ENCODE results near the gene CERK. TPM values are rescaled to one million over a fixed set of nuclear protein-coding genes. Genes with fewer than 3 reads are reported as not detected.

The CERK gene
- total RNA-seq, 4 donors from 2014 or later: 14.6 to 34.0 (median 26.6) TPM

DNA sequence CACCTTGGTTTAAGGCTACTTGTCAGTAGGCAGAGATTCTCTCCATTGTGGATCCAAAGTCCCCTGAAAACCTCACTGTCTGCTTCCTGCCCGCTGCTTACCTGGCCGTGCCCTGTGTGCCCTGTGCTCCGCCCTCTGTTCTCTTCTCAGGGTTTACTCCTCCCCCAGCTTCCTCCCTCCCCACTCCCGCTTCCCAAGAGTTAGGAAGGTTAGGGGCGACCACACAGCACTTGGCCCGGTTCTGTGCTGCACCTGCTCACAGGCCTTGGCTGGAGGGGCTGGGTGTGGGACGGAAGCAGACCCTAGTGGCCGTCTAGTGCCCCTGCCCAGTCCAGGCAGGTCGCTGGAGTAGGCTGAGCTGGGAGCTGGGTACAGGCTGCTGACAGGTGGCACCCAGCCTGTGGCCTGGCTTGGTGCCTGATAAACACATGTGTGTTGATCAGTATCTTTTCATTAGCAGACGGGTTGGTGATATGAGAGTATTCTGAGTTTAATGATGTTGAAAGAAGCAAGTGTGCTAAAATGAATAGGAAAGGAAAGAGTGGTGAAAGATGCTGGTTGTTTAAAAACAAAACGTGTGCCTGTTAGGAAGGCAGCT, 77.3 kb downstream of the CERK start:
- Histone ChIP-seq H3K27me3 (no peaks in the 10 kb centered on the region), H3K36me3 (peaks cover 12 to 61% (median 21%) of the 10 kb centered on the region in 3 donors), H3K4me1 (peaks cover 21 to 64% (median 34%) of the 10 kb centered on the region in 3 donors), H3K27ac (peak overlapping the region; percentile 63 to 83 (median 78)), H3K9me3 (no peaks in the 10 kb centered on the region), H3K4me3 (no peak overlapping the region)
- WGBS, 2 donors: 38 to 40% methylated on average over 8 to 11 of the region's 11 CpGs
- intact Hi-C loops (cut with DNase I): no loop called here
- TF ChIP-seq, protein P1, sequence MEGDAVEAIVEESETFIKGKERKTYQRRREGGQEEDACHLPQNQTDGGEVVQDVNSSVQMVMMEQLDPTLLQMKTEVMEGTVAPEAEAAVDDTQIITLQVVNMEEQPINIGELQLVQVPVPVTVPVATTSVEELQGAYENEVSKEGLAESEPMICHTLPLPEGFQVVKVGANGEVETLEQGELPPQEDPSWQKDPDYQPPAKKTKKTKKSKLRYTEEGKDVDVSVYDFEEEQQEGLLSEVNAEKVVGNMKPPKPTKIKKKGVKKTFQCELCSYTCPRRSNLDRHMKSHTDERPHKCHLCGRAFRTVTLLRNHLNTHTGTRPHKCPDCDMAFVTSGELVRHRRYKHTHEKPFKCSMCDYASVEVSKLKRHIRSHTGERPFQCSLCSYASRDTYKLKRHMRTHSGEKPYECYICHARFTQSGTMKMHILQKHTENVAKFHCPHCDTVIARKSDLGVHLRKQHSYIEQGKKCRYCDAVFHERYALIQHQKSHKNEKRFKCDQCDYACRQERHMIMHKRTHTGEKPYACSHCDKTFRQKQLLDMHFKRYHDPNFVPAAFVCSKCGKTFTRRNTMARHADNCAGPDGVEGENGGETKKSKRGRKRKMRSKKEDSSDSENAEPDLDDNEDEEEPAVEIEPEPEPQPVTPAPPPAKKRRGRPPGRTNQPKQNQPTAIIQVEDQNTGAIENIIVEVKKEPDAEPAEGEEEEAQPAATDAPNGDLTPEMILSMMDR (IDR thresholded peaks at IDR 0.05): peak in 1 of 6 experiments; percentile 11
- no peak for TF ChIP-seq POLR2A (IDR thresholded peaks at IDR 0.05)
- no peak for DNase-seq

DNA sequence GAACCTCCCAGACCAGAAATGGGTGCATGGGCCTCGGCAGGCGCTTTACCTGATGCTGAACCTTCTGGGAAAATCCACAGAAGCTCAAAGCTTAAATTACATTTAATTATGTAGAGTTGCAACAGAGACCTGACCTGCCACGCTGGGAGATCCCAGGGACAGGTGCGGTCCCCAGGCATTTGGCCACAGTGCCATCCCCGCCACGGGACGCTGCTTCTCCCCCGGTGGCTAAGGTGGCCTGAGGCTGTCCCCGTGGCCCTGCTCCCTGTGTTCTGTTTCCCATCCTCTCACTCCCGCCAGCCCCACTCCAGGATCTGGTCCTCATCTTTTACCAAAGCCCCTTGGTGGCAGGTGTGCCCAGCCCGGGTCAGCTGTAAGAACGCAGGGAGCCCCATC, 78.3 kb downstream of the CERK start:
- no peak for TF ChIP-seq POLR2A (IDR thresholded peaks at IDR 0.05)
- TF ChIP-seq, protein P1 (IDR thresholded peaks at IDR 0.05): no peak
- Histone ChIP-seq H3K9me3 (no peaks in the 10 kb centered on the region), H3K4me1 (peaks cover 22 to 73% (median 34%) of the 10 kb centered on the region in 3 donors), H3K27ac (peak overlapping the region; percentile 63 to 83 (median 78)), H3K4me3 (no peak overlapping the region), H3K36me3 (peaks cover 10 to 52% (median 18%) of the 10 kb centered on the region in 3 donors), H3K27me3 (no peaks in the 10 kb centered on the region)
- intact Hi-C loops (cut with DNase I): no loop called here
- 92 to 98% methylated on average over 8 to 11 of the region's 12 CpGs for WGBS, 2 donors
- DNase-seq: no peak

DNA sequence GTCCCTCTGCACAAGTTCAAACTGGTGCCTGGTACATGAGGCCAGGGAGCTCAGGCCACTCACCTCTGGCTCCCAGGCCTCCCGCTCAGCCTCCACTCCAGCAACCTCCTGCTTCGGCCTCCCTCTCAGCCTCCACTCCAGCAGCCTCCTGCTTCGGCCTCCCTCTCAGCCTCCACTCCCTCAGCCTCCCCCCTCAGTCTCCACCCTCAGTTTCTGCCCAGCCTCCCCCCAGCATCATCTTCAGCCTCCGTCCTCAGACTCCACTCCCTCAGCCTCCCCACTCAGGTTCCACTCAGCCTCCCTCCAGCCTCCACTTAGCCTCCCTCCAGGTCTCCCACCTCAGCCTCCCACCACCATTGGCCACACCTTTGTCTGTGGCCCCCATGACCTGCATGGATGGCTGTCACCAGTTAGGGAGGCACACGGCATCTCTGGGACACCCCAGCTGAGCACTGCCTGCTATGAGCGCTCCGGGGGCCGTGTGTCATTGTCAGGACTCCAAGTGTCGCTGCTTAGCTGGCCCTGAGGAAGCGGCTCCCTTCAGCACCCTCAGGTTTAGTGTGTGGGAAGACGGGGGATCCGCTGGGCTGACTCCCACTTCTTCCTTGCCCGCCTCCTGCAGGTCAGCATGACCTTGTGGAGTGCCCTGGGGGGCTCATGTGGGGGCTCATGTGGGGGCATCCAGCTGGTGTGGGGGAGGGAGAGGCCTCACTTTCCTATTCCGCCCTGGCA, 78.8 kb downstream of the CERK start:
- 96% methylated on average over 8 to 11 of the region's 14 CpGs for WGBS, 2 donors
- intact Hi-C loops (cut with DNase I): no loop called here

DNA sequence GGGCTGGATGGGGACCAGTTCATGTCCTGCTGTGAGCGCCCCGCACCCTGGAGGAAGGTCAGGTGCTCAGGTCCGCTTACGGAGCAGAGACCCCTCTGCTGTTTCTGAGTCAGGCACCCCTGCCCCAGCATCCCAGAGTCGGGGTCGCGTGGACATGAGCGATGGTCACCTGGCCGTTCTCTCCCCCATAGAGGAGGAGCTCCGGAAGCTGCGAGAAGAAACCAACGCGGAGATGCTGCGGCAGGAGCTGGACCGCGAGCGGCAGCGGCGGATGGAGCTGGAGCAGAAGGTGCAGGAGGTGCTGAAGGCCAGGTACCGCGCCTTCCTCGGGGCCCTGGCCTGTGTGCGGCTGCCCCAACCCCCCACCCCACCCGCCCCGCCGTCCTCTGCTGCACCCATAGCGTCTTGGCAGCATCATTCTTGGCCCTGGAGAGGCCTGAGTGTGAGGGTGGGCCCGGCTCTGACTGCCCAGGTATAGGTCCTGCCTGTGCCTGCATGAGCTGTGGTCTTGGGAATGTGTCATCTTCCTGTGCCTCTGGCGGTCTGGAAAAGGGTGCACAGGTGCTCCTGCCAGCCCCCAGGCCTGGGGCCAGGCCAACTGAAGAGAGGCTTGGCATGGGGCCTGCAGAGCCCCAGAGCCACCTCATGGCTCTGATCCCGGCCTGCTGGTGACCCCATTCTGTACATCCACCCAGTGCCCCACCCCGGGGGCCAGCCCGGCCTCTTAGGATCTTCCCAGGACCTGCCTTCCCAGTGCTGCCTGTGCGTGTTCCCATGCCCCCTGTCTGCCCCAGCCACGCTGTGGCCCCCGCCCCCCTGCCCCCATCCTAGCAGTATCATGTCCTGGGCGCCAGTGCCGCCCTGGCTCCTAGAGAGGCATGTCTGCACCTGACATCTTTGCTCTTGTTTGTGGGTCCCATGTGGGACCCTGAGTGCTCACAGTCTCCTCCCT, 79.8 kb downstream of the CERK start:
- DNase-seq: no peak

More for the DNA sequence above, 78.8 kb downstream of the CERK start:
- no peak for DNase-seq
- Histone ChIP-seq H3K27me3 (no peaks in the 10 kb centered on the region), H3K4me3 (no peak overlapping the region), H3K4me1 (peaks cover 24 to 79% (median 34%) of the 10 kb centered on the region in 3 donors), H3K9me3 (no peaks in the 10 kb centered on the region), H3K27ac (peak overlapping the region in 1 of 4 donors; percentile 79), H3K36me3 (peaks cover 5 to 47% (median 12%) of the 10 kb centered on the region in 3 donors)
- TF ChIP-seq, protein P1 (IDR thresholded peaks at IDR 0.05): no peak
- no peak for TF ChIP-seq POLR2A (IDR thresholded peaks at IDR 0.05)

More for the DNA sequence above, 79.8 kb downstream of the CERK start:
- H3K4me3 ChIP-seq: no peak overlapping the region
- TF ChIP-seq, protein P1 (IDR thresholded peaks at IDR 0.05): no peak
- WGBS, 2 donors: 32 to 65% methylated on average over 15 to 20 of the region's 37 CpGs
- no peaks in the 10 kb centered on the region for H3K27me3 ChIP-seq
- intact Hi-C loops (cut with DNase I): no loop called here
- H3K4me1 ChIP-seq: peaks cover 32 to 88% (median 40%) of the 10 kb centered on the region in 3 donors
- H3K9me3 ChIP-seq: no peaks in the 10 kb centered on the region
- peak overlapping the region in 2 of 4 donors; percentile 19 to 29 for H3K27ac ChIP-seq
- peaks cover 4 to 37% (median 4%) of the 10 kb centered on the region in 3 donors for H3K36me3 ChIP-seq

Measured in esophagus squamous epithelium (tissue), 5 donors.